Body of pancreas (tissue), 4 donors: ENCODE results near the gene FGF1. TPM values are rescaled to one million over a fixed set of nuclear protein-coding genes. Genes with fewer than 3 reads are reported as not detected.
"Not testable (repeated sequence)": the region's sequence is repeated elsewhere in the genome, so short reads cannot be mapped to it uniquely, and the experiment has no call there.

Experiments used
- ATAC-seq: fragments of 150-250 bp; one replicate; pipeline ENCODE4 v1.9.1; 2016
- DNase-seq, 4 donors: peaks; one replicate each; pipeline ENCODE4 v3.0.0-alpha.2; 2019
- H3K27ac ChIP-seq, 4 donors: fragments of 200-600 bp; sonication (generic); 1 replicate in 3 of 4; 2 replicates in 1 of 4; pipeline versions ENCODE4 v1.5.1 to v1.6.1; 2016 to 2019; ENCODE audit warnings: mild to moderate bottlenecking in 1 of 4, mixed read lengths in 1 of 4, moderate library complexity in 1 of 4
- H3K27me3 ChIP-seq, 2 donors: fragments of 200-600 bp; sonication (generic); one replicate each; pipeline ENCODE4 v1.6.0; 2016; ENCODE audit warnings: mild to moderate bottlenecking in 1 of 2
- H3K36me3 ChIP-seq, 2 donors: fragments of 200-600 bp; sonication (generic); replicated peaks in 1 of 2; 2 replicates each; pipeline ENCODE4 v1.5.1; 2016; ENCODE audit warnings: low read depth in 2 of 2; ENCODE audit not compliant: insufficient read depth in 1 of 2
- H3K4me1 ChIP-seq: fragments of 200-600 bp; sonication (generic); one replicate; pipeline ENCODE4 v1.6.0; 2016
- H3K4me3 ChIP-seq, 2 donors: fragments of 200-600 bp; sonication (generic); 1 replicate in 1 of 2; 2 replicates in 1 of 2; pipeline ENCODE4 v1.5.1; 2016 to 2019
- H3K9me3 ChIP-seq, 3 donors: fragments of 200-600 bp; sonication (generic); 1 replicate in 2 of 3; 2 replicates in 1 of 3; pipeline ENCODE4 v1.5.1; 2016
- POLR2A ChIP-seq, 3 donors: fragments of 450-650 bp; IDR thresholded peaks; one replicate each; pipeline ENCODE4 v1.6.1; 2016; ENCODE audit warnings: antibody characterized with exemption in 3 of 3, mild to moderate bottlenecking in 2 of 3
- WGBS, 2 donors: methylation state at CpG; one replicate each; pipeline ENCODE4 v1.1.5; 2017; 5-methylcytosine and 5-hydroxymethylcytosine counted together
- intact Hi-C: fragments of 100-400 bp; cut with DNase I; formaldehyde crosslinking; loops from one replicate; pipeline ENCODE4 v1.15.1; 2023
- total RNA-seq, 2 donors: library from RNA; depleted of rRNA; stranded (reverse); fragments of >200 nt; gene quantifications; one replicate each; pipeline ENCODE4 v1.1.0, GENCODE V29; 2016
- TF ChIP-seq, protein P1 (sequence below), 7 experiments: fragments of 450-650 bp in 4 of 7; fragments of 200-600 bp in 3 of 7; sonication (generic) in 3 of 7; IDR thresholded peaks; one replicate each; pipeline ENCODE4 v1.5.1; 2016 to 2019; ENCODE audit warnings: antibody characterized with exemption in 7 of 7

The FGF1 gene
- total RNA-seq, 2 donors from 2014 or later = 0.78 TPM; not detected in 1

DNA sequence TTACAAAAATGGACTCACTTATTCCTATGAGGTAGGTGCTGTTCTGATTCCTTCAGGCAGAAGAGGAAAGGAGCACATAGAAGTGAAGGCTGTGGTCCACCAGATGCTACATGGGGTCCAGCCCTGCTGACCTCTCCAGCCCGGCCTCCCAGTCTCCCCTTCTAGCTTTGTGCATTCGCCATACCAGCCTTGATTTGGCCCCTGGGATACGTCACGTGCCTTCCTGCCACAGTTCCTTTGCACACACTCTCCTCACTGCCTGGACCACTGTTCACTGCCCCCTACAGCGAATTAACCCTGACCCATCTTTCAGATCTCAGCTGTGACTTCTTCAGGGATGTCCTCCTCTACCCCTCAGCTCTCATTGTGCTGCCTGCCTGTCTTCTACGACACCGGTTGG, 32.6 kb downstream of the FGF1 start:
- no peaks in the 10 kb centered on the region for H3K36me3 ChIP-seq
- H3K9me3 ChIP-seq = no peaks in the 10 kb centered on the region
- no peaks in the 10 kb centered on the region for H3K4me1 ChIP-seq
- WGBS, 2 donors = 81 to 82% methylated on average over 7 of the region's 7 CpGs
- DNase-seq (no peak), ATAC-seq (no peak)
- no peaks in the 10 kb centered on the region for H3K27me3 ChIP-seq
- no peak overlapping the region for H3K27ac ChIP-seq
- no peak overlapping the region for H3K4me3 ChIP-seq
- intact Hi-C loops = loop anchor here (5.0 kb wide), 1 partner anchor 44 kb away; no protein-coding TSS in a partner anchor
- TF ChIP-seq POLR2A (IDR thresholded peaks at IDR 0.05) = no peak
- TF ChIP-seq, protein P1, sequence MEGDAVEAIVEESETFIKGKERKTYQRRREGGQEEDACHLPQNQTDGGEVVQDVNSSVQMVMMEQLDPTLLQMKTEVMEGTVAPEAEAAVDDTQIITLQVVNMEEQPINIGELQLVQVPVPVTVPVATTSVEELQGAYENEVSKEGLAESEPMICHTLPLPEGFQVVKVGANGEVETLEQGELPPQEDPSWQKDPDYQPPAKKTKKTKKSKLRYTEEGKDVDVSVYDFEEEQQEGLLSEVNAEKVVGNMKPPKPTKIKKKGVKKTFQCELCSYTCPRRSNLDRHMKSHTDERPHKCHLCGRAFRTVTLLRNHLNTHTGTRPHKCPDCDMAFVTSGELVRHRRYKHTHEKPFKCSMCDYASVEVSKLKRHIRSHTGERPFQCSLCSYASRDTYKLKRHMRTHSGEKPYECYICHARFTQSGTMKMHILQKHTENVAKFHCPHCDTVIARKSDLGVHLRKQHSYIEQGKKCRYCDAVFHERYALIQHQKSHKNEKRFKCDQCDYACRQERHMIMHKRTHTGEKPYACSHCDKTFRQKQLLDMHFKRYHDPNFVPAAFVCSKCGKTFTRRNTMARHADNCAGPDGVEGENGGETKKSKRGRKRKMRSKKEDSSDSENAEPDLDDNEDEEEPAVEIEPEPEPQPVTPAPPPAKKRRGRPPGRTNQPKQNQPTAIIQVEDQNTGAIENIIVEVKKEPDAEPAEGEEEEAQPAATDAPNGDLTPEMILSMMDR (IDR thresholded peaks at IDR 0.05) = no peak

- intact Hi-C loops = loop anchor here (5.0 kb wide), 1 partner anchor 45 kb away; no protein-coding TSS in a partner anchor
- 79 to 94% methylated on average over 9 to 10 of the region's 10 CpGs for WGBS, 2 donors
- ATAC-seq (no peak), DNase-seq (no peak)
- Histone ChIP-seq H3K9me3 (no peaks in the 10 kb centered on the region), H3K4me3 (no peak overlapping the region), H3K27me3 (no peaks in the 10 kb centered on the region), H3K27ac (no peak overlapping the region), H3K4me1 (no peaks in the 10 kb centered on the region), H3K36me3 (no peaks in the 10 kb centered on the region)
- no peak for TF ChIP-seq POLR2A (IDR thresholded peaks at IDR 0.05)
- TF ChIP-seq, protein P1 (IDR thresholded peaks at IDR 0.05) = no peak
Measured at GRCh38 chr5:142652563-142652962, 33.3 kb downstream of the FGF1 start.

- no peak for ATAC-seq
- no peaks in the 10 kb centered on the region for H3K27me3 ChIP-seq
- intact Hi-C loops = loop anchor here (5.0 kb wide), 1 partner anchor 46 kb away; no protein-coding TSS in a partner anchor
Measured at GRCh38 chr5:142650881-142651280, 35.0 kb downstream of the FGF1 start.

DNA sequence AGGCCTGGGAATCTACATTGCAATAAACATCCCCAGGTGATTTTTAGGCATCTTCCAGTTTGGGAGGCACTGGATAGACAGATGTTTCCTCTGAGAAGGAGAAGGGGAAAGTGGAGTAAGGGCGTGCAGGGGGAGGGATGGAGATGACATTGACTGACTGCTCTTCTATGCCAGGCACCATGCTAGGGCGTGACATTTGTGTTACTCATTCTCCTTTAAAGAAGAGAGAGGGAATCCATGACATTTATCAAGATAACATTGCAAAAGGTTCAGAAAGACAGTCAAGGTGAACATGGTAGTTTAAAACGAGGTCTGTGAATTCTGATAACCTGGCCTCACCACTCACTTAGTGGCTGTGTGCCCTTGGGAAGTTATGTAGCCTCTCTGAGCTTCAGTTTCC, 35.8 kb downstream of the FGF1 start:
- no peaks in the 10 kb centered on the region for H3K9me3 ChIP-seq
- H3K4me3 ChIP-seq = no peak overlapping the region
- H3K27ac ChIP-seq = no peak overlapping the region
- 54 to 66% methylated on average over 3 of the region's 3 CpGs for WGBS, 2 donors
- ATAC-seq (no peak), DNase-seq (no peak)
- H3K27me3 ChIP-seq = no peaks in the 10 kb centered on the region
- TF ChIP-seq, protein P1 (IDR thresholded peaks at IDR 0.05) = no peak
- no peaks in the 10 kb centered on the region for H3K36me3 ChIP-seq
- intact Hi-C loops = loop anchor here (5.0 kb wide), 1 partner anchor 47 kb away; no protein-coding TSS in a partner anchor
- no peaks in the 10 kb centered on the region for H3K4me1 ChIP-seq

More at GRCh38 chr5:142650881-142651280, 35.0 kb downstream of the FGF1 start:
- no peak for DNase-seq
- TF ChIP-seq POLR2A (IDR thresholded peaks at IDR 0.05) = no peak
- TF ChIP-seq, protein P1 (IDR thresholded peaks at IDR 0.05) = no peak
- WGBS, 2 donors = 41 to 47% methylated on average over 8 of the region's 8 CpGs
- no peaks in the 10 kb centered on the region for H3K9me3 ChIP-seq
- no peak overlapping the region for H3K4me3 ChIP-seq
- H3K27ac ChIP-seq = no peak overlapping the region
- H3K4me1 ChIP-seq = no peaks in the 10 kb centered on the region
- H3K36me3 ChIP-seq = no peaks in the 10 kb centered on the region

DNA sequence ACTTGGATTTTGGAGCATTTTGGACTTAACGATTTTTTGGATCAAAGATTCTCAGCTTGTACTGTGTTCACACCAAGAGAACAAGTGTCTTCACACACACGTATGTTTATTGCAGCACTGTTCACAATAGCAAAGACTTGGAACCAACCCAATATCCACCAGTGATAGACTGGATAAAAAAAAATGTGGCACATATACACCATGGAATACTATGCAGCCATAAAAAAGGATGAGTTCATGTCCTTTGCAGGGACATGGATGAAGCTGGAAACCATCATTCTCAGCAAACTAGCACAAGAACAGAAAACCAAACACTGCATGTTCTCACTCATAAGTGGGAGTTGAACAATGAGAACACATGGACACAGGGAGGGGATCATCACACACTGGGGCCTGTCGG, 37.8 kb downstream of the FGF1 start:
- ATAC-seq, H3K27me3 ChIP-seq, H3K4me1 ChIP-seq, H3K36me3 ChIP-seq, H3K27ac ChIP-seq, intact Hi-C loops, H3K4me3 ChIP-seq, H3K9me3 ChIP-seq, DNase-seq: not testable (repeated sequence)
- WGBS, 2 donors = 71 to 84% methylated on average over 3 of the region's 3 CpGs
